CD14-positive monocyte (primary cell): ENCODE results near the gene ERFL. TPM values are rescaled to one million over a fixed set of nuclear protein-coding genes. Genes with fewer than 3 reads are reported as not detected.
A peak's percentile ranks its signal among the peaks of the same experiment; 100 is the strongest.

Experiments
- DNase-seq, 3 donors: peaks; one replicate each; pipeline ENCODE4 v3.0.0-alpha.2; 2011 to 2022
- H2AFZ ChIP-seq: 2 replicates; pipeline ENCODE4 v1.6.0; 2012; ENCODE audit warnings: mild to moderate bottlenecking, low read depth, low read length, inconsistent platforms; ENCODE audit not compliant: insufficient read depth, poor library complexity, severe bottlenecking
- H3K27ac ChIP-seq, 2 donors: 1 replicate in 1 of 2; 2 replicates in 1 of 2; pipeline ENCODE4 v1.5.1; 2012 to 2013; ENCODE audit warnings: low read length in 2 of 2, control low read depth in 1 of 2, inconsistent platforms in 1 of 2, low read depth in 1 of 2, mild to moderate bottlenecking in 1 of 2
- H3K27me3 ChIP-seq, 2 donors: one replicate each; pipeline versions ENCODE4 v1.6.0 to v1.6.1; 2011 to 2013; ENCODE audit warnings: low read length in 2 of 2; ENCODE audit not compliant: control insufficient read depth in 2 of 2, insufficient read depth in 2 of 2
- H3K36me3 ChIP-seq, 2 donors: replicated peaks in 1 of 2; 1 replicate in 1 of 2; 2 replicates in 1 of 2; pipeline versions ENCODE4 v1.5.1 to v1.6.1; 2012 to 2013; ENCODE audit warnings: low read length in 2 of 2, control low read depth in 1 of 2, inconsistent platforms in 1 of 2, mild to moderate bottlenecking in 1 of 2; ENCODE audit not compliant: insufficient read depth in 2 of 2, control insufficient read depth in 1 of 2
- H3K4me1 ChIP-seq, 2 donors: 1 replicate in 1 of 2; 2 replicates in 1 of 2; pipeline versions ENCODE4 v1.5.1 to v1.6.1; 2012 to 2013; ENCODE audit warnings: low read length in 2 of 2, control low read depth in 1 of 2, inconsistent platforms in 1 of 2, mild to moderate bottlenecking in 1 of 2, moderate library complexity in 1 of 2; ENCODE audit not compliant: insufficient read depth in 2 of 2, control insufficient read depth in 1 of 2
- H3K4me2 ChIP-seq: replicated peaks from 2 replicates; pipeline ENCODE3; 2012; ENCODE audit warnings: low read length, moderate library complexity, mild to moderate bottlenecking; ENCODE audit not compliant: poor library complexity, severe bottlenecking; ENCODE audit errors: extremely low read depth
- H3K4me3 ChIP-seq, 3 experiments: fragments of 200-600 bp in 1 of 3; sonication (generic) in 1 of 3; replicated peaks in 1 of 3; 1 replicate in 2 of 3; 2 replicates in 1 of 3; pipeline ENCODE4 v1.5.1; 2011 to 2013; ENCODE audit warnings: low read length in 3 of 3, mild to moderate bottlenecking in 3 of 3, control low read depth in 2 of 3, low read depth in 2 of 3, inconsistent platforms in 1 of 3, moderate library complexity in 1 of 3
- H3K79me2 ChIP-seq: 2 replicates; pipeline ENCODE4 v1.6.0; 2012; ENCODE audit warnings: mild to moderate bottlenecking, control low read depth, inconsistent platforms, low read length, moderate library complexity; ENCODE audit not compliant: insufficient read depth
- H3K9ac ChIP-seq: 2 replicates; pipeline ENCODE4 v1.6.0; 2017; ENCODE audit warnings: low read length, mild to moderate bottlenecking; ENCODE audit not compliant: insufficient read depth, poor library complexity, severe bottlenecking
- H3K9me3 ChIP-seq, 2 donors: replicated peaks in 1 of 2; 1 replicate in 1 of 2; 2 replicates in 1 of 2; pipeline versions ENCODE4 v1.5.1 to v1.6.1; 2012 to 2013; ENCODE audit warnings: low read length in 2 of 2, control low read depth in 1 of 2; ENCODE audit not compliant: control insufficient read depth in 1 of 2, insufficient read depth in 1 of 2
- H4K20me1 ChIP-seq: 2 replicates; pipeline ENCODE4 v1.6.0; 2012; ENCODE audit warnings: mild to moderate bottlenecking, low read length, control low read depth, moderate library complexity; ENCODE audit not compliant: insufficient read depth
- H3K27ac Mint-ChIP-seq, 7 donors: one replicate each; pipeline ENCODE4 v1.8.0; 2020; ENCODE audit warnings: mild to moderate bottlenecking in 7 of 7, mixed read lengths in 7 of 7, moderate library complexity in 6 of 7, inconsistent platforms in 2 of 7
- H3K27me3 Mint-ChIP-seq, 3 donors: one replicate each; pipeline ENCODE4 v1.8.0; 2021 to 2022; ENCODE audit warnings: low read depth in 3 of 3, mild to moderate bottlenecking in 3 of 3, mixed read lengths in 3 of 3, moderate library complexity in 3 of 3, inconsistent platforms in 1 of 3
- H3K36me3 Mint-ChIP-seq, 2 donors: one replicate each; pipeline ENCODE4 v1.8.0; 2020; ENCODE audit warnings: mixed read lengths in 2 of 2, inconsistent platforms in 1 of 2, mild to moderate bottlenecking in 1 of 2
- H3K4me1 Mint-ChIP-seq: one replicate; pipeline ENCODE4 v1.8.0; 2020; ENCODE audit warnings: mild to moderate bottlenecking, mixed read lengths
- H3K4me3 Mint-ChIP-seq, 2 donors: one replicate each; pipeline ENCODE4 v1.8.0; 2020; ENCODE audit warnings: mild to moderate bottlenecking in 2 of 2, mixed read lengths in 2 of 2, moderate library complexity in 1 of 2
- H3K9me3 Mint-ChIP-seq, 7 donors: one replicate each; pipeline ENCODE4 v1.8.0; 2020 to 2022; ENCODE audit warnings: mixed read lengths in 7 of 7, mild to moderate bottlenecking in 6 of 7, moderate library complexity in 6 of 7, inconsistent platforms in 2 of 7
- CTCF ChIP-seq: fragments of 200-600 bp; IDR thresholded peaks from one replicate; pipeline ENCODE4 v1.8.0; 2022; ENCODE audit warnings: antibody characterized with exemption, mild to moderate bottlenecking
- WGBS: methylation state at CpG from one replicate; pipeline ENCODE4 v1.1.5; 2013; ENCODE audit warnings: missing lambda C conversion rate; ENCODE audit not compliant: insufficient coverage; 5-methylcytosine and 5-hydroxymethylcytosine counted together
- intact Hi-C, 2 donors: fragments of 100-400 bp; cut with micrococcal nuclease; formaldehyde crosslinking; loops; one replicate each; pipeline versions ENCODE4 v1.15.0 to v1.15.1; 2023
- polyA plus RNA-seq, 3 donors: library from polyadenylated mRNA; depleted of rRNA in 1 of 3; unstranded in 2 of 3; stranded (reverse) in 1 of 3; fragments of 300-500 nt in 2 of 3; fragments of >200 nt in 1 of 3; fragmentation: Illumina TruSeq in 2 of 3; gene quantifications; 1 replicate in 2 of 3; 2 replicates in 1 of 3; pipeline ENCODE4 v1.2.3, GENCODE V29; 2012 to 2021

ERFL gene
- polyA plus RNA-seq, 3 donors = not detected

- 45% methylated on average over 22 of the region's 29 CpGs for WGBS
- peaks cover 5 to 8% of the 10 kb centered on the region in 2 donors for H3K36me3 ChIP-seq
- peaks cover 0 to 8% (median 3%) of the 10 kb centered on the region in 7 donors for H3K9me3 Mint-ChIP-seq
- peaks cover 56% of the 10 kb centered on the region for H4K20me1 ChIP-seq
- peaks cover 7 to 12% of the 10 kb centered on the region in 2 donors for H3K36me3 Mint-ChIP-seq
- H2AFZ ChIP-seq = no peak overlapping the region
- no peak overlapping the region for H3K27ac Mint-ChIP-seq
- H3K27me3 ChIP-seq = peaks cover 29 to 58% of the 10 kb centered on the region in 2 donors
- TF ChIP-seq CTCF = no peak
- peaks cover 18% of the 10 kb centered on the region for H3K4me1 Mint-ChIP-seq
- no peak overlapping the region for H3K27ac ChIP-seq
- intact Hi-C loops = no loop called here
- H3K9me3 ChIP-seq = peaks cover 0 to 16% of the 10 kb centered on the region in 2 donors
- H3K4me3 ChIP-seq = no peak overlapping the region
- DNase-seq = no peak
- no peak overlapping the region for H3K4me2 ChIP-seq
- H3K79me2 ChIP-seq = no peaks in the 10 kb centered on the region
- no peak overlapping the region for H3K9ac ChIP-seq
- no peaks in the 10 kb centered on the region for H3K4me1 ChIP-seq
- peaks cover 4 to 46% (median 45%) of the 10 kb centered on the region in 3 donors for H3K27me3 Mint-ChIP-seq
- peak overlapping the region in 1 of 2 donors; percentile 74 for H3K4me3 Mint-ChIP-seq
Observed at GRCh38 chr19:41911889-41912731, 16.1 kb downstream of the ERFL start.

DNA sequence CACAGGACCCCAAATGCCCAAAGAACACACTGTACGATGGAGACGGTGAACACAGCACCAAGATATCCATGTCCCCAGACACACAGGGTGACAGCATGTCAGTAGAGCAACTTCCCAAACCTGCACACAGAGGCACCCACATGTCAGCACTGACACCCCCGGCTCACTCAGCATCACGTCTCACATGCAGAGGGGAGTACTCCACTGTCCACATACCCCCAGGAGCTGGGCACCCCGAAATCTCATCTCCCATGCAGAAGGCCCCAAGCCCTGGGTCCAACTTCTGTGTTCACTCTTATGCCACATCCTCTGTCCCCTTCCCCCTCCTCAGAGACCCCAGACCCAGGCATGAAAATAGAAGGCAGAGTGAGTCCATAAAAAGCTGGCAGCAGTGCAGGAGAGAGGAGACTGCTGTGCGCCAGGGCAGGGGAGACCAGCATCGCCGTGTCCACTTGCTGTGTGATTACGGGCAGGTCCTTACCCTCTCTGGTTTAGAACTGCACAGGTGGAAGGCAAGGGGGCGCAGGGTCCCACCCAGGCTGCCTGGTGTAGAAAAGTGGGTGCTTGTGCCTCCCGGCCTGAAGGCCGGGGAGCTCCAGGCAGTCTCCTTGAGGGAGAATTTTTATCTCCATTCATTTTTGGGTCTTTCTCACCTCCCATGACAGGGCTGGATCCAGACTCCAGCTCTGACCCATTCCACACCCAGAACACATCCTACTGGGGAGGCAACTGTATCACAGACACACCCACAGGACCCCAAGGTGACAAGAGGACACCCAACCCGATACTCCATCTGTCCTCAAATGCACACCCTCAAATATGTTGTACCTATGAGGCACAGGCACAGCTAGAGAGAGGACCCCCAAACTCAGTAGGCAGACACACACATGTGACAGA is 17.0 kb downstream of the ERFL start:
- Histone ChIP-seq H2AFZ (no peak overlapping the region), H3K36me3 (peaks cover 13 to 17% of the 10 kb centered on the region in 2 donors), H3K27ac (no peak overlapping the region), H3K27me3 (peaks cover 28 to 49% of the 10 kb centered on the region in 2 donors), H3K9ac (no peak overlapping the region), H3K9me3 (peaks cover 0 to 10% of the 10 kb centered on the region in 2 donors), H3K4me3 (no peak overlapping the region), H3K4me1 (no peaks in the 10 kb centered on the region), H3K4me2 (no peak overlapping the region), H4K20me1 (peaks cover 65% of the 10 kb centered on the region), H3K79me2 (no peaks in the 10 kb centered on the region)
- Mint-ChIP-seq H3K4me1 (peaks cover 18% of the 10 kb centered on the region), H3K36me3 (peaks cover 15 to 18% of the 10 kb centered on the region in 2 donors), H3K27me3 (peaks cover 4 to 46% (median 45%) of the 10 kb centered on the region in 3 donors), H3K4me3 (peak overlapping the region in 1 of 2 donors; percentile 74), H3K27ac (peak overlapping the region in 2 of 7 donors; percentile 19 to 21), H3K9me3 (peaks cover 0 to 8% (median 3%) of the 10 kb centered on the region in 7 donors)
- 75% methylated on average over 10 of the region's 13 CpGs for WGBS
- DNase-seq = no peak
- intact Hi-C loops = no loop called here
- TF ChIP-seq CTCF = no peak
